ENCODE data around the gene MICA. TPM values are rescaled to one million over a fixed set of nuclear protein-coding genes. Genes with fewer than 3 reads are reported as not detected.
"Not testable (repeated sequence)": the region's sequence is repeated elsewhere in the genome, so short reads cannot be mapped to it uniquely, and the experiment has no call there.

The MICA gene
- total RNA-seq, 2 donors from 2014 or later = 16.5 to 20.5 TPM

GRCh38 chr6:31438677-31439076, 35.3 kb downstream of the MICA start:
- intact Hi-C loops (cut with DNase I) = no loop called here
- DNase-seq (ENCODE audit: low spot score) = no peak

- peak; percentile 97 for DNase-seq (ENCODE audit: low spot score)
- intact Hi-C loops (cut with DNase I) = loop anchor here (2.0 to 5.0 kb wide), 2 partner anchors 44 to 45 kb away; no protein-coding TSS in a partner anchor
These were observed 38.2 kb downstream of the MICA start for GRCh38 chr6:31441365-31442267.

GRCh38 chr6:31446481-31446880, 43.1 kb downstream of the MICA start:
- DNase-seq (ENCODE audit: low spot score) = no peak

GRCh38 chr6:31446999-31447789, 43.8 kb downstream of the MICA start:
- DNase-seq (ENCODE audit: low spot score); intact Hi-C loops (cut with DNase I): not testable (repeated sequence)

More at GRCh38 chr6:31446481-31446880, 43.1 kb downstream of the MICA start:
- intact Hi-C loops (cut with DNase I) = no loop called here

GRCh38 chr6:31450751-31451150, 47.4 kb downstream of the MICA start:
- DNase-seq (ENCODE audit: low spot score) = no peak
- intact Hi-C loops (cut with DNase I) = no loop called here

GRCh38 chr6:31452859-31453258, 49.5 kb downstream of the MICA start:
- intact Hi-C loops (cut with DNase I) = no loop called here
- DNase-seq (ENCODE audit: low spot score) = no peak

GRCh38 chr6:31453259-31453658, 49.9 kb downstream of the MICA start:
- DNase-seq (ENCODE audit: low spot score) = no peak
- intact Hi-C loops (cut with DNase I) = no loop called here

- intact Hi-C loops (cut with DNase I); DNase-seq (ENCODE audit: low spot score): not testable (repeated sequence)
These were observed 56.5 kb downstream of the MICA start for GRCh38 chr6:31459864-31460263.

GRCh38 chr6:31460361-31461025, 57.1 kb downstream of the MICA start:
- intact Hi-C loops (cut with DNase I) = no loop called here
- no peak for DNase-seq (ENCODE audit: low spot score)

- DNase-seq (ENCODE audit: low spot score) = no peak
- intact Hi-C loops (cut with DNase I) = no loop called here
These were observed 58.9 kb downstream of the MICA start for GRCh38 chr6:31462026-31462963.

- peak; percentile 91 for DNase-seq (ENCODE audit: low spot score)
- intact Hi-C loops (cut with DNase I) = no loop called here
These were observed 59.8 kb downstream of the MICA start for GRCh38 chr6:31462964-31463870.

GRCh38 chr6:31464252-31465184, 61.1 kb downstream of the MICA start:
- intact Hi-C loops (cut with DNase I) = no loop called here
- no peak for DNase-seq (ENCODE audit: low spot score)

Small RNAs within 50 kb of the gene (microRNA-seq; reads per million reads assigned to microRNA genes)
- 0 to 0.32 reads per million in 2 donors for gene MIR6891 (ENCODE audit: borderline microRNAs expressed in 2 of 2)

Other genes starting within 250 kb of the MICA start
- gene CCHCR1, start 245.8 kb upstream of the MICA start, total RNA-seq = 10 to 100 TPM in 1 of 2 donors, 1 to 10 TPM in 1; 9.6 to 13.4 TPM
- 1 to 10 TPM; 3.0 to 4.8 TPM for gene TCF19, start 245.0 kb upstream of the MICA start, total RNA-seq
- gene POU5F1, start 232.9 kb upstream of the MICA start, total RNA-seq = not detected
- gene HLA-C, start 131.5 kb upstream of the MICA start, total RNA-seq = 100 to 1,000 TPM; 410 to 411 TPM
- gene HLA-B, start 46.4 kb upstream of the MICA start, total RNA-seq = 100 to 1,000 TPM; 525 to 620 TPM
- 1 to 10 TPM; 2.9 to 4.1 TPM for gene MICB, start 94.5 kb downstream of the MICA start, total RNA-seq
- not detected for gene MCCD1, start 125.4 kb downstream of the MICA start, total RNA-seq
- 100 to 1,000 TPM; 165 to 180 TPM for gene DDX39B, start 138.4 kb downstream of the MICA start, total RNA-seq
- 1 to 10 TPM in 1 of 2 donors, under 1 TPM in 1; 0.43 to 1.2 TPM for gene ATP6V1G2, start 143.0 kb downstream of the MICA start, total RNA-seq
- gene NFKBIL1, start 144.0 kb downstream of the MICA start, total RNA-seq = 10 to 100 TPM; 12.0 to 13.2 TPM
- not detected for gene LTA, start 168.7 kb downstream of the MICA start, total RNA-seq
- under 1 TPM; 0.81 to 0.93 TPM for gene TNF, start 172.0 kb downstream of the MICA start, total RNA-seq
- gene LTB, start 178.8 kb downstream of the MICA start, total RNA-seq = 1 to 10 TPM in 1 of 2 donors, under 1 TPM in 1; 0.90 to 1.6 TPM
- 10 to 100 TPM in 1 of 2 donors, 1 to 10 TPM in 1; 9.2 to 24.8 TPM for gene LST1, start 182.7 kb downstream of the MICA start, total RNA-seq
- gene NCR3, start 189.4 kb downstream of the MICA start, total RNA-seq = not detected
- 10 to 100 TPM; 18.1 to 68.7 TPM for gene AIF1, start 211.6 kb downstream of the MICA start, total RNA-seq
- 100 to 1,000 TPM; 119 to 133 TPM for gene PRRC2A, start 217.1 kb downstream of the MICA start, total RNA-seq
- 100 to 1,000 TPM; 146 to 193 TPM for gene BAG6, start 249.1 kb downstream of the MICA start, total RNA-seq

Data from posterior vena cava (tissue), 2 donors.